Neuronal stem cell (in vitro differentiated cells): ENCODE results near the gene SLIT3.
A peak's percentile ranks its signal among the peaks of the same experiment; 100 is the strongest.

Experiments
- DNase-seq: peaks from one replicate; pipeline ENCODE4 v3.0.0-alpha.2; 2013; ENCODE audit warnings: low spot score
- H2AFZ ChIP-seq: one replicate; pipeline ENCODE4 v1.6.1; 2013; ENCODE audit warnings: mild to moderate bottlenecking, low read length, inconsistent platforms
- H2AK5ac ChIP-seq: 2 replicates; pipeline ENCODE4 v1.6.1; 2013; ENCODE audit warnings: low read depth, mild to moderate bottlenecking, inconsistent platforms, low read length, moderate library complexity, mixed read lengths
- H2BK120ac ChIP-seq: 2 replicates; pipeline ENCODE4 v1.6.1; 2013; ENCODE audit warnings: low read depth, mild to moderate bottlenecking, inconsistent platforms, low read length, moderate library complexity, mixed read lengths
- H2BK12ac ChIP-seq: one replicate; pipeline ENCODE4 v1.6.1; 2013; ENCODE audit warnings: low read length, inconsistent platforms
- H2BK15ac ChIP-seq: 2 replicates; pipeline ENCODE4 v1.6.1; 2013; ENCODE audit warnings: mild to moderate bottlenecking, low read length, inconsistent platforms, mixed read lengths
- H2BK5ac ChIP-seq: one replicate; pipeline ENCODE4 v1.6.1; 2013; ENCODE audit warnings: inconsistent platforms, mild to moderate bottlenecking, low read length, moderate library complexity
- H3K14ac ChIP-seq: one replicate; pipeline ENCODE4 v1.6.1; 2013; ENCODE audit warnings: low read length, inconsistent platforms
- H3K18ac ChIP-seq: 2 replicates; pipeline ENCODE4 v1.6.1; 2013; ENCODE audit warnings: low read length, inconsistent platforms
- H3K23ac ChIP-seq: 2 replicates; pipeline ENCODE4 v1.6.1; 2013; ENCODE audit warnings: low read depth, mild to moderate bottlenecking, mixed read lengths, low read length, inconsistent platforms; ENCODE audit not compliant: poor library complexity
- H3K27ac ChIP-seq: replicated peaks from 3 replicates; pipeline ENCODE4 v1.5.1; 2013; ENCODE audit warnings: low read length, inconsistent platforms
- H3K27me3 ChIP-seq, 3 experiments: 2 replicates each; pipeline ENCODE4 v1.6.1; 2013; ENCODE audit warnings: low read length in 3 of 3, mild to moderate bottlenecking in 2 of 3, inconsistent platforms in 1 of 3, low read depth in 1 of 3, mixed read lengths in 1 of 3, moderate library complexity in 1 of 3; ENCODE audit not compliant: control insufficient read depth in 3 of 3, insufficient read depth in 3 of 3
- H3K36me3 ChIP-seq, 2 donors: replicated peaks in 1 of 2; 2 replicates each; pipeline ENCODE4 v1.6.1; 2013; ENCODE audit warnings: low read length in 2 of 2; ENCODE audit not compliant: control insufficient read depth in 2 of 2, insufficient read depth in 2 of 2
- H3K4ac ChIP-seq: 2 replicates; pipeline ENCODE4 v1.6.1; 2013; ENCODE audit warnings: inconsistent platforms, mild to moderate bottlenecking, low read length, moderate library complexity
- H3K4me1 ChIP-seq, 2 donors: 1 replicate in 1 of 2; 2 replicates in 1 of 2; pipeline ENCODE4 v1.6.1; 2013; ENCODE audit warnings: low read length in 2 of 2, low read depth in 1 of 2; ENCODE audit not compliant: control insufficient read depth in 2 of 2, insufficient read depth in 1 of 2
- H3K4me2 ChIP-seq: one replicate; pipeline ENCODE4 v1.6.1; 2013; ENCODE audit warnings: mild to moderate bottlenecking, low read length, inconsistent platforms; ENCODE audit not compliant: insufficient read depth, poor library complexity, severe bottlenecking
- H3K4me3 ChIP-seq, 2 donors: 2 replicates each; pipeline ENCODE4 v1.5.1; 2013; ENCODE audit warnings: low read length in 2 of 2, mild to moderate bottlenecking in 2 of 2, inconsistent platforms in 1 of 2, moderate library complexity in 1 of 2
- H3K79me1 ChIP-seq: one replicate; pipeline ENCODE4 v1.6.1; 2013; ENCODE audit warnings: low read depth, mild to moderate bottlenecking, inconsistent platforms, low read length, moderate library complexity
- H3K9ac ChIP-seq: one replicate; pipeline ENCODE4 v1.6.1; 2013; ENCODE audit warnings: mild to moderate bottlenecking, low read depth, low read length, inconsistent platforms; ENCODE audit not compliant: poor library complexity
- H3K9me3 ChIP-seq, 2 donors: replicated peaks in 1 of 2; 2 replicates each; pipeline versions ENCODE3 to v1.6.1; 2013; ENCODE audit warnings: low read length in 2 of 2, mild to moderate bottlenecking in 2 of 2, inconsistent platforms in 1 of 2, low read depth in 1 of 2, mixed read lengths in 1 of 2, moderate library complexity in 1 of 2; ENCODE audit not compliant: control insufficient read depth in 2 of 2, insufficient read depth in 1 of 2
- H4K8ac ChIP-seq: one replicate; pipeline ENCODE4 v1.6.1; 2013; ENCODE audit warnings: low read depth, mild to moderate bottlenecking, inconsistent platforms, low read length, moderate library complexity
- H4K91ac ChIP-seq: one replicate; pipeline ENCODE4 v1.6.1; 2013; ENCODE audit warnings: low read length, low read depth, mild to moderate bottlenecking, inconsistent platforms; ENCODE audit not compliant: poor library complexity
- WGBS, 2 donors: extraction: QIAGEN DNeasy Blood & Tissue Kit; methylation state at CpG; one replicate each; pipeline ENCODE4 v1.1.7; 2013; ENCODE audit warnings: missing lambda C conversion rate in 2 of 2, mixed read lengths in 1 of 2; ENCODE audit not compliant: insufficient read length in 2 of 2, insufficient replicate concordance in 1 of 2; ENCODE audit errors: extremely low coverage in 2 of 2; 5-methylcytosine and 5-hydroxymethylcytosine counted together

Gene SLIT3

DNA sequence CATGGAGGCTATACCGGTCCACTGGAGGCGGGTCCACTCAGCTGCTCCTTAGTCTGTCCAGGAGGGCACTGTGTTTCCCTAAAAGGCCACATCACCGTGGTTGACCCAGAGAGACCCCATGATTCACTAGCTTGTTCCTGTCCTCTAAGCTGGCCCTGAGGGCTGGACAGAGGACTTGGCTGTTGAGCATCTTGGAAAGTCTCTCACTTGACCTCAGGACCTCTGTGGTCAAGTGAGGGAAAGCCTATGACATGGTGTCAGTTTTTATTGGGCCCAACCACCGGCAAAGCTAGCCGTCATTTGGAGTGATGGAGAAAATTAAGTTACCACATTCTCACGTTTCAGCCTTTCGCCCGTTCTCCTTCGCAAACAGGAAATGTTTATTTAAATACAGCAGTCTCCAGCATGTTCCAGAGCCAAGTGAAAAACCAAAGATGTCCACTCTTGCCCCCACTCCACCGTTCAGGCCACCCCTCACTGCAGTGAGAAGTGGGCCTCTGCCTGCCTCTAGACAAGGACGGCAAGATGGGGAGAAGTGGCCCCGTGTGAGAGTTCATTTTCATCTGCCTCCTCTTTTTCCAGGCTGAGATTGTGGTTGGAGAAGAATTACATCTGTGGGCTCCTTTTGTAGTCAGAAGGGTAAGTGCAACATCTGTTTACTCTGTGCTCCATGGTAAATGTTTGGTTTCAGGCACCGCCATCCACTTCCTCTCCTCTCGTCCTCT lies 4.4 kb downstream of the SLIT3 start:
- no peak for DNase-seq
- Histone ChIP-seq H2AK5ac (no peak overlapping the region), H3K27ac (no peak overlapping the region), H3K4me3 (no peak overlapping the region), H3K18ac (no peak overlapping the region), H2AFZ (no peak overlapping the region), H2BK120ac (no peak overlapping the region), H3K36me3 (no peaks in the 10 kb centered on the region), H3K27me3 (peaks cover 3 to 36% (median 31%) of the 10 kb centered on the region in 3 experiments), H2BK15ac (no peak overlapping the region), H2BK5ac (peak overlapping the region; percentile 30), H2BK12ac (no peak overlapping the region), H3K79me1 (no peaks in the 10 kb centered on the region), H3K23ac (no peak overlapping the region), H3K4me1 (peaks cover 0 to 3% of the 10 kb centered on the region in 2 donors), H3K9me3 (no peaks in the 10 kb centered on the region), H4K91ac (no peak overlapping the region), H3K4ac (no peak overlapping the region), H3K9ac (no peak overlapping the region), H4K8ac (no peak overlapping the region), H3K14ac (no peak overlapping the region), H3K4me2 (no peak overlapping the region)
- WGBS, 2 donors: no CpG with 5 or more reads among the region's 14 CpGs

DNA sequence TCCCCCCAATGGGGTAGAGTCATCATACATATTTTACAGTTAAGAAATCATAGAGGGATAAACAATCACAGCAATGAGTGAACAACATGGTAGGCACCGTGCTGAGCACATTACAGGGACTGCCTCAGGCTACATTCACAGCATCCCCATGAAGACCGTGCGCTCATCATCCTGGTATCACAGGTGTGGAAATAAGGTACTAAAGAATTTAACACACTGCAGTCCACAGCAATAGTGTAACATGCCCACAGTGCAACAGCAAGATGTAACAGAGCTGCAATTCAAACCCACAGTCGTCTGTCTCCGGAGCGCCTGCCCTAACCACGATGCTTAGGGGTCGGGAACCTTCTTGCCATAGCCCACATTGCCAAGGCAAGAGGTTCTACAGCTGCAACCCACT lies 5.6 kb downstream of the SLIT3 start:
- no peak overlapping the region for H2BK5ac ChIP-seq

DNA sequence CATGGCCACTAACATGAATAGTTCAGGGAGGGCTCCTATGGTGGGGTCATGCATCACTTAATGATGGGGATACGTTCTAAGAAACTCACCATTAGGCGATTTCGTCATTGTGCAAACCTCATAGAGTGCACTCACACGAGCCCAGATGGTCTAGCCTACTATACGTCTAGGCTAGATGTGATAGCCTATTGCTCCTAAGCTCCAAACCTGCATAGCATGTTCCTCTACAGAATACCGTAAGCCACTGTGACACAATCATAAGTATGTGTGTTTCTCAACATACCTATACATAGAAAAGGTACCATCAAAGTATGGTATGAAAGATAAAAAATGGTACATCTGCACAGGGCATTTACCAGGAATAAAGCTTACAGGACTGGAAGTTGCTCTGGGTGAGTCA lies 6.3 kb downstream of the SLIT3 start:
- Histone ChIP-seq H3K36me3 (no peaks in the 10 kb centered on the region), H3K27ac (no peak overlapping the region), H2BK12ac (no peak overlapping the region), H2AK5ac (no peak overlapping the region), H2BK5ac (no peak overlapping the region), H3K9ac (no peak overlapping the region), H3K27me3 (peaks cover 0 to 20% (median 19%) of the 10 kb centered on the region in 3 experiments), H3K9me3 (peaks cover 0 to 2% of the 10 kb centered on the region in 2 donors), H2AFZ (no peak overlapping the region), H3K4me3 (no peak overlapping the region), H2BK120ac (no peak overlapping the region), H3K18ac (no peak overlapping the region), H3K4me2 (no peak overlapping the region), H3K4me1 (peaks cover 0 to 1% of the 10 kb centered on the region in 2 donors), H2BK15ac (no peak overlapping the region), H4K8ac (no peak overlapping the region), H3K23ac (no peak overlapping the region), H3K79me1 (no peaks in the 10 kb centered on the region), H3K4ac (no peak overlapping the region), H4K91ac (no peak overlapping the region), H3K14ac (no peak overlapping the region)
- no peak for DNase-seq
- WGBS, 2 donors: no CpG with 5 or more reads among the region's 6 CpGs

More for the DNA sequence above, 5.6 kb downstream of the SLIT3 start:
- no peaks in the 10 kb centered on the region for H3K36me3 ChIP-seq
- H3K9ac ChIP-seq: no peak overlapping the region
- peaks cover 0 to under 1% of the 10 kb centered on the region in 2 donors for H3K4me1 ChIP-seq
- no peak overlapping the region for H2AFZ ChIP-seq
- no peak for DNase-seq
- no peak overlapping the region for H3K27ac ChIP-seq
- H2BK120ac ChIP-seq: no peak overlapping the region
- H3K14ac ChIP-seq: no peak overlapping the region
- no peak overlapping the region for H3K23ac ChIP-seq
- no peak overlapping the region for H3K4ac ChIP-seq
- WGBS, 2 donors: no CpG with 5 or more reads among the region's 8 CpGs
- H2BK15ac ChIP-seq: no peak overlapping the region
- no peak overlapping the region for H3K4me3 ChIP-seq
- peaks cover under 1 to 26% (median 25%) of the 10 kb centered on the region in 3 experiments for H3K27me3 ChIP-seq
- no peak overlapping the region for H2AK5ac ChIP-seq
- no peaks in the 10 kb centered on the region for H3K79me1 ChIP-seq
- no peak overlapping the region for H3K4me2 ChIP-seq
- H3K18ac ChIP-seq: no peak overlapping the region
- no peak overlapping the region for H4K91ac ChIP-seq
- H3K9me3 ChIP-seq: no peaks in the 10 kb centered on the region
- no peak overlapping the region for H4K8ac ChIP-seq
- no peak overlapping the region for H2BK12ac ChIP-seq

DNA sequence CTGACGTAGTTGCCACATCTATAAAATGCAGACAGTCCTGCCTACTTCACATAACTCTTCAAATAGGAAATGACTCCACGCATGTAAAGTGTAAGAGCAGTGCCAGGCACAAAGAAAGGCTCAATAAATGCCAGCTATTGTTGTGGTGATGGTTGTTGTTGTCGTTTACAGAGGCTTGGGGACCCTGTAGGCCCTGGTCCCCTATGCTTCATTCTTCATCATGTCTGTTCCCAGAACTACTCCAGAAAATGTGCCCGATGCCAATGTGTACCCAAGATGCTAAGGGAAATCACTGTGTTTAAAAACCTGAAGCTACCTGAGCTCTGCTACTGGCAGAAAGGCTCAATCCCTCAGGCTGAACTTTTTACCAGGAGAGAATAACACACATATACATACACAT lies 9.1 kb downstream of the SLIT3 start:
- no peak overlapping the region for H3K23ac ChIP-seq
- H3K9me3 ChIP-seq: peaks cover 0 to 2% of the 10 kb centered on the region in 2 donors
- peaks cover 0 to 1% of the 10 kb centered on the region in 2 donors for H3K4me1 ChIP-seq
- H4K91ac ChIP-seq: no peak overlapping the region
- no peak overlapping the region for H2AK5ac ChIP-seq
- no peak overlapping the region for H2BK12ac ChIP-seq
- H4K8ac ChIP-seq: no peak overlapping the region
- H3K4me2 ChIP-seq: no peak overlapping the region
- H3K18ac ChIP-seq: no peak overlapping the region
- no peak overlapping the region for H3K27ac ChIP-seq
- H3K4ac ChIP-seq: no peak overlapping the region
- H3K36me3 ChIP-seq: no peaks in the 10 kb centered on the region
- no peaks in the 10 kb centered on the region for H3K79me1 ChIP-seq
- H2AFZ ChIP-seq: no peak overlapping the region
- no peak overlapping the region for H3K9ac ChIP-seq
- DNase-seq: no peak
- no CpG with 5 or more reads among the region's 4 CpGs for WGBS, 2 donors
- no peak overlapping the region for H2BK5ac ChIP-seq
- no peak overlapping the region for H2BK120ac ChIP-seq
- H3K4me3 ChIP-seq: no peak overlapping the region
- peaks cover 0 to 4% (median 0%) of the 10 kb centered on the region in 3 experiments for H3K27me3 ChIP-seq
- no peak overlapping the region for H3K14ac ChIP-seq
- no peak overlapping the region for H2BK15ac ChIP-seq
